Right atrium auricular region (tissue), 2 donors: ENCODE measurements around the gene CUL4A. TPM values are rescaled to one million over a fixed set of nuclear protein-coding genes. Genes with fewer than 3 reads are reported as not detected.

Experiments
- DNase-seq: peaks from one replicate; pipeline ENCODE4 v3.0.0-alpha.2; 2019; ENCODE audit warnings: low spot score
- H3K27ac ChIP-seq, 2 donors: fragments of 200-600 bp; sonication (generic); 1 replicate in 1 of 2; 2 replicates in 1 of 2; pipeline ENCODE4 v1.5.1; 2016 to 2019
- H3K27me3 ChIP-seq, 2 donors: fragments of 200-600 bp; sonication (generic); one replicate each; pipeline versions ENCODE4 v1.5.1 to v1.6.0; 2017 to 2019
- H3K36me3 ChIP-seq: fragments of 200-600 bp; sonication (generic); one replicate; pipeline ENCODE4 v1.5.1; 2016
- H3K4me1 ChIP-seq, 2 donors: fragments of 200-600 bp; sonication (generic); one replicate each; pipeline versions ENCODE4 v1.5.1 to v1.6.0; 2017 to 2019
- H3K4me3 ChIP-seq, 2 donors: fragments of 200-600 bp; sonication (generic); 1 replicate in 1 of 2; 2 replicates in 1 of 2; pipeline ENCODE4 v1.5.1; 2017 to 2019; ENCODE audit warnings: mild to moderate bottlenecking in 1 of 2, moderate library complexity in 1 of 2
- H3K9me3 ChIP-seq, 2 donors: fragments of 200-600 bp; sonication (generic); one replicate each; pipeline ENCODE4 v1.5.1; 2019
- CTCF ChIP-seq, 2 donors: fragments of 200-600 bp; sonication (generic); IDR thresholded peaks; one replicate each; pipeline ENCODE4 v1.5.1; 2019; ENCODE audit warnings: antibody characterized with exemption in 2 of 2
- total RNA-seq, 2 donors: library from RNA; depleted of rRNA; stranded (reverse); fragments of >200 nt; gene quantifications; one replicate each; pipeline ENCODE4 v1.1.0, GENCODE V29; 2016

The CUL4A gene
- total RNA-seq, 2 donors from 2014 or later, result 76.5 to 435 TPM

GRCh38 chr13:113229791-113230190 is 20.4 kb downstream of the CUL4A start:
- peaks cover 56% of the 10 kb centered on the region for H3K36me3 ChIP-seq
- no peaks in the 10 kb centered on the region for H3K9me3 ChIP-seq
- DNase-seq, result no peak
- H3K27ac ChIP-seq, result no peak overlapping the region
- no peak overlapping the region for H3K4me3 ChIP-seq
- H3K4me1 ChIP-seq, result no peaks in the 10 kb centered on the region
- no peaks in the 10 kb centered on the region for H3K27me3 ChIP-seq
- no peak for TF ChIP-seq CTCF (IDR thresholded peaks at IDR 0.05)

GRCh38 chr13:113231306-113232207 is 22.1 kb downstream of the CUL4A start:
- H3K27me3 ChIP-seq, result no peaks in the 10 kb centered on the region
- H3K9me3 ChIP-seq, result no peaks in the 10 kb centered on the region
- H3K27ac ChIP-seq, result no peak overlapping the region
- no peaks in the 10 kb centered on the region for H3K4me1 ChIP-seq
- H3K36me3 ChIP-seq, result peaks cover 52% of the 10 kb centered on the region
- H3K4me3 ChIP-seq, result no peak overlapping the region
- no peak for TF ChIP-seq CTCF (IDR thresholded peaks at IDR 0.05)
- no peak for DNase-seq

GRCh38 chr13:113232208-113233003 is 23.0 kb downstream of the CUL4A start:
- Histone ChIP-seq H3K4me3 (no peak overlapping the region), H3K27me3 (no peaks in the 10 kb centered on the region), H3K9me3 (no peaks in the 10 kb centered on the region), H3K4me1 (no peaks in the 10 kb centered on the region), H3K27ac (peak overlapping the region in 1 of 2 donors; percentile 56), H3K36me3 (peaks cover 57% of the 10 kb centered on the region)
- no peak for TF ChIP-seq CTCF (IDR thresholded peaks at IDR 0.05)
- no peak for DNase-seq

GRCh38 chr13:113233101-113233500 is 23.7 kb downstream of the CUL4A start:
- Histone ChIP-seq H3K36me3 (peaks cover 56% of the 10 kb centered on the region), H3K4me3 (no peak overlapping the region)

GRCh38 chr13:113238536-113238935 is 29.1 kb downstream of the CUL4A start:
- TF ChIP-seq CTCF (IDR thresholded peaks at IDR 0.05), result no peak
- H3K36me3 ChIP-seq, result peaks cover 62% of the 10 kb centered on the region
- H3K27ac ChIP-seq, result no peak overlapping the region
- H3K4me3 ChIP-seq, result no peak overlapping the region
- no peaks in the 10 kb centered on the region for H3K4me1 ChIP-seq
- no peaks in the 10 kb centered on the region for H3K27me3 ChIP-seq
- no peaks in the 10 kb centered on the region for H3K9me3 ChIP-seq
- no peak for DNase-seq

More at GRCh38 chr13:113233101-113233500, 23.7 kb downstream of the CUL4A start:
- no peak for DNase-seq
- no peaks in the 10 kb centered on the region for H3K27me3 ChIP-seq
- no peak for TF ChIP-seq CTCF (IDR thresholded peaks at IDR 0.05)
- peak overlapping the region in 1 of 2 donors; percentile 56 for H3K27ac ChIP-seq
- H3K9me3 ChIP-seq, result no peaks in the 10 kb centered on the region
- H3K4me1 ChIP-seq, result no peaks in the 10 kb centered on the region
